DND-41 (cell line): Measurements from ENCODE around the gene NOX5.

Experiments
- ATAC-seq: fragments of 200-7000 bp; cut with Tn5 transposase; 3 replicates; pipeline ENCODE4 v1.9.1; 2021; ENCODE audit warnings: low read depth; ENCODE audit not compliant: insufficient read depth
- DNase-seq: peaks from one replicate; pipeline ENCODE4 v3.0.0-alpha.2; 2020
- H2AFZ ChIP-seq: 2 replicates; pipeline ENCODE4 v1.6.0; 2012; ENCODE audit warnings: low read depth, low read length
- H3K27ac ChIP-seq: 2 replicates; pipeline ENCODE4 v1.5.1; 2012; ENCODE audit warnings: low read length, inconsistent platforms
- H3K27me3 ChIP-seq: fragments of 200-600 bp; sonication (generic); 2 replicates; pipeline ENCODE4 v1.6.0; 2012; ENCODE audit warnings: low read length, mild to moderate bottlenecking, inconsistent platforms; ENCODE audit not compliant: insufficient read depth, poor library complexity
- H3K36me3 ChIP-seq: 2 replicates; pipeline ENCODE4 v1.5.1; 2012; ENCODE audit warnings: low read length, inconsistent platforms; ENCODE audit not compliant: insufficient read depth
- H3K4me1 ChIP-seq: 2 replicates; pipeline ENCODE4 v1.5.1; 2012; ENCODE audit warnings: mild to moderate bottlenecking, low read length; ENCODE audit not compliant: insufficient read depth
- H3K4me2 ChIP-seq: 2 replicates; pipeline ENCODE4 v1.6.0; 2012; ENCODE audit warnings: mild to moderate bottlenecking, moderate library complexity, low read length, inconsistent platforms; ENCODE audit not compliant: insufficient read depth
- H3K4me3 ChIP-seq, 2 experiments: fragments of 200-600 bp in 1 of 2; shearing (Covaris generic) in 1 of 2; 2 replicates each; pipeline ENCODE4 v1.5.1; 2012 to 2016; ENCODE audit warnings: inconsistent platforms in 2 of 2, low read length in 2 of 2, mild to moderate bottlenecking in 2 of 2, low read depth in 1 of 2, moderate library complexity in 1 of 2
- H3K79me2 ChIP-seq: 2 replicates; pipeline ENCODE4 v1.6.0; 2012; ENCODE audit warnings: low read length, inconsistent platforms; ENCODE audit not compliant: insufficient read depth
- H3K9ac ChIP-seq: 2 replicates; pipeline ENCODE4 v1.6.0; 2012; ENCODE audit warnings: low read depth, mild to moderate bottlenecking, inconsistent platforms, low read length, moderate library complexity
- H3K9me3 ChIP-seq: 2 replicates; pipeline ENCODE4 v1.5.1; 2012; ENCODE audit warnings: low read length, moderate library complexity, mild to moderate bottlenecking, inconsistent platforms; ENCODE audit not compliant: insufficient read depth, severe bottlenecking
- H4K20me1 ChIP-seq: 2 replicates; pipeline ENCODE4 v1.6.0; 2012; ENCODE audit warnings: low read length; ENCODE audit not compliant: insufficient read depth
- EZH2 ChIP-seq: IDR thresholded peaks from 3 replicates; pipeline ENCODE4 v1.6.1; 2012; ENCODE audit warnings: borderline replicate concordance, low read depth, mild to moderate bottlenecking, moderate library complexity, low read length, inconsistent platforms; ENCODE audit not compliant: severe bottlenecking
- TF ChIP-seq, protein P1 (sequence below): IDR thresholded peaks from 2 replicates; pipeline ENCODE4 v1.5.1; 2012; ENCODE audit warnings: borderline replicate concordance, low read length, moderate library complexity, mild to moderate bottlenecking; ENCODE audit not compliant: poor library complexity, severe bottlenecking; ENCODE audit errors: extremely low read depth

NOX5 gene

DNA sequence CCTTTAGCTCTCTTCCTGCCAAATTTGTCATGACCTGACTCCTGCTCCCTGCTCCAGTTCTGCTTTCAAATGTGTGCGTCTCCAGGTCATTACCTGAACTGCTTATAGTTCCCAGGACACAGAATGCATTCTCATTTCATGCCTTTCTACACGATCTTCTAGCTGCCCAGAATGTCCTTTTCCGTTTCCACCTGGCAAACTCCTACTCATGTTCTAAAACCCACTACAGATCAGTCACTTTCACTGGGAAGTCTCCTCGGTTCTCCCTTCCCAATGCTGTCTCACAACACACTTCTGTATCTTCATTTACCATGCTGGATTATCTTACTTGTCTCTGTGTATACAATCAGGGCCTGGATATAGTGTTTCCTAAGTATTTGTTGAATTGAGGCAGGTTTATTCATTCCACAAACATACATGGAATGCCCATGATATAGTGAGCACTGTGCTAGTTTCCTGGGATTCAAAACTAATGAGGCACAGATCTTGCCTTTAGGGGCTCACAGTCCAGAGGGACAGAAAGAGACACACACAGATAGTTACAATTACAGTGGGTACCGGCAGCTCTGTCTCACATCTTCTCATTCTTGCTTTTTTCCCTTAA lies 1.6 kb upstream of the NOX5 start:
- H3K9ac ChIP-seq, result no peak overlapping the region
- no peak overlapping the region for H3K4me3 ChIP-seq
- DNase-seq (no peak), ATAC-seq (no peak)
- TF ChIP-seq, protein P1, sequence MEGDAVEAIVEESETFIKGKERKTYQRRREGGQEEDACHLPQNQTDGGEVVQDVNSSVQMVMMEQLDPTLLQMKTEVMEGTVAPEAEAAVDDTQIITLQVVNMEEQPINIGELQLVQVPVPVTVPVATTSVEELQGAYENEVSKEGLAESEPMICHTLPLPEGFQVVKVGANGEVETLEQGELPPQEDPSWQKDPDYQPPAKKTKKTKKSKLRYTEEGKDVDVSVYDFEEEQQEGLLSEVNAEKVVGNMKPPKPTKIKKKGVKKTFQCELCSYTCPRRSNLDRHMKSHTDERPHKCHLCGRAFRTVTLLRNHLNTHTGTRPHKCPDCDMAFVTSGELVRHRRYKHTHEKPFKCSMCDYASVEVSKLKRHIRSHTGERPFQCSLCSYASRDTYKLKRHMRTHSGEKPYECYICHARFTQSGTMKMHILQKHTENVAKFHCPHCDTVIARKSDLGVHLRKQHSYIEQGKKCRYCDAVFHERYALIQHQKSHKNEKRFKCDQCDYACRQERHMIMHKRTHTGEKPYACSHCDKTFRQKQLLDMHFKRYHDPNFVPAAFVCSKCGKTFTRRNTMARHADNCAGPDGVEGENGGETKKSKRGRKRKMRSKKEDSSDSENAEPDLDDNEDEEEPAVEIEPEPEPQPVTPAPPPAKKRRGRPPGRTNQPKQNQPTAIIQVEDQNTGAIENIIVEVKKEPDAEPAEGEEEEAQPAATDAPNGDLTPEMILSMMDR, result no peak
- TF ChIP-seq EZH2, result no peak
- peaks cover 5% of the 10 kb centered on the region for H3K9me3 ChIP-seq
- H3K36me3 ChIP-seq, result no peaks in the 10 kb centered on the region
- H3K4me1 ChIP-seq, result no peaks in the 10 kb centered on the region
- H2AFZ ChIP-seq, result no peak overlapping the region
- H3K27ac ChIP-seq, result no peak overlapping the region
- H4K20me1 ChIP-seq, result no peaks in the 10 kb centered on the region
- H3K79me2 ChIP-seq, result no peaks in the 10 kb centered on the region
- no peaks in the 10 kb centered on the region for H3K27me3 ChIP-seq
- H3K4me2 ChIP-seq, result no peak overlapping the region

- H3K4me2 ChIP-seq, result no peak overlapping the region
- DNase-seq (no peak), ATAC-seq (no peak)
Measured at GRCh38 chr15:69013726-69014406, 629 bp upstream of the NOX5 start.

GRCh38 chr15:69015591-69015990 lies 1.1 kb downstream of the NOX5 start:
- no peaks in the 10 kb centered on the region for H3K4me1 ChIP-seq
- H3K27me3 ChIP-seq, result no peaks in the 10 kb centered on the region
- DNase-seq (no peak), ATAC-seq (no peak)
- H3K27ac ChIP-seq, result no peak overlapping the region
- no peak overlapping the region for H2AFZ ChIP-seq
- no peaks in the 10 kb centered on the region for H4K20me1 ChIP-seq
- no peaks in the 10 kb centered on the region for H3K79me2 ChIP-seq
- H3K4me3 ChIP-seq, result no peak overlapping the region
- H3K4me2 ChIP-seq, result no peak overlapping the region
- H3K9ac ChIP-seq, result no peak overlapping the region
- H3K9me3 ChIP-seq, result no peaks in the 10 kb centered on the region
- H3K36me3 ChIP-seq, result no peaks in the 10 kb centered on the region
- no peak for TF ChIP-seq EZH2
- TF ChIP-seq, protein P1, result no peak

More at GRCh38 chr15:69013726-69014406, 629 bp upstream of the NOX5 start:
- no peaks in the 10 kb centered on the region for H3K4me1 ChIP-seq
- no peak overlapping the region for H2AFZ ChIP-seq
- no peaks in the 10 kb centered on the region for H3K79me2 ChIP-seq
- no peak for TF ChIP-seq EZH2
- TF ChIP-seq, protein P1, result no peak
- H3K4me3 ChIP-seq, result no peak overlapping the region
- no peaks in the 10 kb centered on the region for H4K20me1 ChIP-seq
- H3K9me3 ChIP-seq, result no peaks in the 10 kb centered on the region
- no peak overlapping the region for H3K9ac ChIP-seq
- H3K36me3 ChIP-seq, result no peaks in the 10 kb centered on the region
- H3K27ac ChIP-seq, result no peak overlapping the region
- H3K27me3 ChIP-seq, result no peaks in the 10 kb centered on the region
